ENCODE results near the gene APOH. TPM values are rescaled to one million over a fixed set of nuclear protein-coding genes. Genes with fewer than 3 reads are reported as not detected.

Gene APOH
- total RNA-seq, 6 experiments from 2014 or later = not detected

DNA sequence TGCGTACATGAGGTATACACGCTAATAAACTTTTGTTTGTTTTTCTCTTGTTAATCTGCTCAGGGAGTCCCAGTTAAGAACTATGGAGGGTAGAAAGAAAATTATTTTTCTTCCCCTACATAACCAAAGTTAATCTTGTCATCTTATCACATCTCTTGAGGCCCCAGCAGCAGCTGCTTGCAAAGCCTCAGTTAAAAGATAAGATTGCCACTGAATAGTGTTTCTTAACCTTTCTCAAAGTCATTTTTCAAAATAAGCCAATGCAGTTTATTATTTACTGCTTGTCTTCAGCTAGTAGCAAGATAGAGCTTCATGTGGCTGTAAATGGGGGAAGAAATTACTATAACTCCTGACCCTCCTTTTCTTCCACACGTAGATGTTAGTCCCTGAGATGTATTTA lies 21.5 kb upstream of the APOH start:
- no peaks in the 10 kb centered on the region for H3K9me3 Mint-ChIP-seq
- no peak overlapping the region for H3K4me3 Mint-ChIP-seq
- DNase-seq = no peak
- H3K27ac Mint-ChIP-seq = no peak overlapping the region
- H3K36me3 Mint-ChIP-seq (ENCODE audit: low read depth) = no peaks in the 10 kb centered on the region
- peaks cover 6% of the 10 kb centered on the region; the same call in 1 of the 2 replicates for H3K4me1 Mint-ChIP-seq (ENCODE audit: low read depth)
- no peak for TF ChIP-seq CTCF (IDR thresholded peaks at IDR 0.05)
- H3K27me3 Mint-ChIP-seq (ENCODE audit: insufficient read depth) = peaks cover 3% of the 10 kb centered on the region

- no peak for TF ChIP-seq CTCF (IDR thresholded peaks at IDR 0.05)
- Mint-ChIP-seq H3K4me1 (ENCODE audit: low read depth) (no peaks in the 10 kb centered on the region), H3K4me3 (no peak overlapping the region), H3K36me3 (ENCODE audit: low read depth) (no peaks in the 10 kb centered on the region), H3K9me3 (no peaks in the 10 kb centered on the region), H3K27ac (no peak overlapping the region), H3K27me3 (ENCODE audit: insufficient read depth) (peaks cover 3% of the 10 kb centered on the region; the same call in 1 of the 2 replicates)
- no peak for DNase-seq
Measured at GRCh38 chr17:66248285-66248684, 19.1 kb upstream of the APOH start.

DNA sequence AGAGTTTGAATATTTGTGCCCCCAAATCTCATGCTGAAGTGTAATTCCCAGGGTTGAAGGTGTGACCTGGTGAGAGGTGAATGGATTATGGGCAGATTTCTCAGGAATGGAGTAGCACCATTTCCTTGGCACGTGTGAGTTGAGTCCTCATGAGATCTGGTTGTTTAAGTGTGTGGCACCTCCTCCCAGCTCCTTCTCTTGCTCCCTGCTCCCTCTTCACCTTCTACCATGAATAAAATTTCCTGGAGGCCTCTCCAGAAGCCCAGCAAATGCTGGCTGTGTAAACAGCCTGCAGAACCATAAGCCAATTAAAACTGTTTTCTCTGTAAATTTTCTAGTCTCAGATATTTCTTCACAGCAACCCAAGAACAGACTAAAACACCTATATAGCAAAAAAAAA lies 12.6 kb upstream of the APOH start:
- DNase-seq = no peak
- H3K4me1 Mint-ChIP-seq (ENCODE audit: low read depth) = peaks cover 33% of the 10 kb centered on the region
- no peak overlapping the region for H3K4me3 Mint-ChIP-seq
- no peaks in the 10 kb centered on the region for H3K36me3 Mint-ChIP-seq (ENCODE audit: low read depth)
- no peaks in the 10 kb centered on the region for H3K27me3 Mint-ChIP-seq (ENCODE audit: insufficient read depth)
- TF ChIP-seq CTCF (IDR thresholded peaks at IDR 0.05) = no peak
- H3K27ac Mint-ChIP-seq = no peak overlapping the region
- H3K9me3 Mint-ChIP-seq = no peaks in the 10 kb centered on the region

DNA sequence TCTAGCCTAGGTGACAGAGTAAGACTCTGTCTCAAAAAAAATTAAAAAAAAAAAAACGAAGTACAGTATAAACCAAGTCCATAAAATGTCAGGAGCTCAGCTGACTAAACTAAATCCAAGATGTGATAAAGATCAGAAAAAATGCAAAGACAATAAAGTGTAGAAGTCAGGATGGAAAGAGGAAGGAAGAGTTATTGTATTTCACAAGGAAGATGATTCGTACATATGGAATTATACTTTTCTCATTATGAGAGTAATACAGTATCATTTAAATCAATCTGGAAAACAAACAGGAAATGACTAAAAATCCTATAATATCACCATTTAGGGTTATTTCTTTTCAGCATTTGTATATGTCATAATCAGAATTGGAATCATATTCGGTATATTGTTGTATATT lies 11.4 kb upstream of the APOH start:
- DNase-seq = peak; percentile 26
- H3K27me3 Mint-ChIP-seq (ENCODE audit: insufficient read depth) = no peaks in the 10 kb centered on the region
- H3K4me3 Mint-ChIP-seq = peak overlapping the region; percentile 27
- no peak for TF ChIP-seq CTCF (IDR thresholded peaks at IDR 0.05)
- no peaks in the 10 kb centered on the region for H3K36me3 Mint-ChIP-seq (ENCODE audit: low read depth)
- peaks cover 33% of the 10 kb centered on the region for H3K4me1 Mint-ChIP-seq (ENCODE audit: low read depth)
- H3K27ac Mint-ChIP-seq = peak overlapping the region; percentile 66
- H3K9me3 Mint-ChIP-seq = no peaks in the 10 kb centered on the region

DNA sequence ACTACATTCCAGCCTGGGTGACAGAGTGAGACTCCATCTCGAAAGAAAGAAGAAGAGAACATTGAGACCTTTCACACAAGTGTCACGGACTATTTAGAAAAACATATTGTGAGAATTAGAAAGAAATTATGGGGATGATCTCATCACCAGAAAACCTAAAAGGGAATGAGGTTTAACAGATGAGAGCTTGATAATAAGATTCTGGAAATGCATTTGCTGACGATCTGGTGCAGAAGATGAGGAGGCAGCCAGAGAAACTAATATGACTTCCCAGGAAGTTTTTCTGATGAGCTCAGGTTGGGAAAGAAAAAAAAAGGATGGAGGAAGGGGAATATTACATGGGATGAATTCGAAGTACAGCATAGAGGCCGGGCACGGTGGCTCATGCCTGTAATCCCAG lies 10.8 kb upstream of the APOH start:
- H3K36me3 Mint-ChIP-seq (ENCODE audit: low read depth) = no peaks in the 10 kb centered on the region
- peaks cover 33% of the 10 kb centered on the region for H3K4me1 Mint-ChIP-seq (ENCODE audit: low read depth)
- peak overlapping the region; percentile 66 for H3K27ac Mint-ChIP-seq
- H3K9me3 Mint-ChIP-seq = no peaks in the 10 kb centered on the region
- no peaks in the 10 kb centered on the region for H3K27me3 Mint-ChIP-seq (ENCODE audit: insufficient read depth)
- H3K4me3 Mint-ChIP-seq = peak overlapping the region; percentile 64
- DNase-seq = peak; percentile 34
- no peak for TF ChIP-seq CTCF (IDR thresholded peaks at IDR 0.05)
